Heart left ventricle (tissue), 13 donors: ENCODE data around the gene RPS5.

Experiments
- POLR2A ChIP-seq, 2 donors: fragments of 450-650 bp; IDR thresholded peaks; one replicate each; pipeline ENCODE4 v1.6.1; 2017; ENCODE audit warnings: antibody characterized with exemption in 2 of 2, mild to moderate bottlenecking in 2 of 2, moderate library complexity in 2 of 2
- TF ChIP-seq, protein P1 (sequence below), 12 donors: fragments of 200-600 bp; sonication (generic) in 4 of 12; IDR thresholded peaks; one replicate each; pipeline versions ENCODE4 v1.5.0 to v1.8.0; 2018 to 2022; ENCODE audit warnings: antibody characterized with exemption in 12 of 12, mild to moderate bottlenecking in 5 of 12
- donor health status: ischemic (EF 13 %, LVEDD 7.1; RV severe dilation, severe dysfunction).
- donor health status: DM: no; HTN: yes; CAD: no.
- donor health status: DM: no; HTN: no; CAD: no.
- donor health status: ischemic (EF 25% LVEDD 6.9; RV normal size, moderate dysfunction).
- donor health status: ischemic (EF 25% LVEDD 5.7; RV mildly dilated, moderate dysfunction).
- donor health status: ischemic (EF 35%, LVEDD 5.7; RV mildly dilated, moderate dysfunction).
- donor health status: nonischemic (EF 11% LVEDD 7.7; RV severe dilation, severe dysfunction).
- donor health status: DM: yes; HTN: yes; CAD: no.
- donor health status: PGD.
- donor health status: ischemic (EF 29% LVEDD 5.4; RV normal size, mild dysfunction).
- donor health status: nonischemic (EF 23%, LVEDD 6.1; RV moderate dilation, normal function).

GRCh38 chr19:58354478-58355030, 32.5 kb upstream of the RPS5 start:
- TF ChIP-seq, protein P1, sequence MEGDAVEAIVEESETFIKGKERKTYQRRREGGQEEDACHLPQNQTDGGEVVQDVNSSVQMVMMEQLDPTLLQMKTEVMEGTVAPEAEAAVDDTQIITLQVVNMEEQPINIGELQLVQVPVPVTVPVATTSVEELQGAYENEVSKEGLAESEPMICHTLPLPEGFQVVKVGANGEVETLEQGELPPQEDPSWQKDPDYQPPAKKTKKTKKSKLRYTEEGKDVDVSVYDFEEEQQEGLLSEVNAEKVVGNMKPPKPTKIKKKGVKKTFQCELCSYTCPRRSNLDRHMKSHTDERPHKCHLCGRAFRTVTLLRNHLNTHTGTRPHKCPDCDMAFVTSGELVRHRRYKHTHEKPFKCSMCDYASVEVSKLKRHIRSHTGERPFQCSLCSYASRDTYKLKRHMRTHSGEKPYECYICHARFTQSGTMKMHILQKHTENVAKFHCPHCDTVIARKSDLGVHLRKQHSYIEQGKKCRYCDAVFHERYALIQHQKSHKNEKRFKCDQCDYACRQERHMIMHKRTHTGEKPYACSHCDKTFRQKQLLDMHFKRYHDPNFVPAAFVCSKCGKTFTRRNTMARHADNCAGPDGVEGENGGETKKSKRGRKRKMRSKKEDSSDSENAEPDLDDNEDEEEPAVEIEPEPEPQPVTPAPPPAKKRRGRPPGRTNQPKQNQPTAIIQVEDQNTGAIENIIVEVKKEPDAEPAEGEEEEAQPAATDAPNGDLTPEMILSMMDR (IDR thresholded peaks at IDR 0.05): no peak
- no peak for TF ChIP-seq POLR2A (IDR thresholded peaks at IDR 0.05)
